Activated effector memory CD4-positive, alpha-beta T cell treated with Interleukin-2 at 50 U/mL for 16 hours (primary cell): ENCODE data around the gene FAM135A.
"Not testable (repeated sequence)": the region's sequence is repeated elsewhere in the genome, so short reads cannot be mapped to it uniquely, and the experiment has no call there.

ENCODE experiments used
- DNase-seq: peaks from one replicate; pipeline ENCODE4 v3.0.0-alpha.2; 2020

Gene FAM135A

DNA sequence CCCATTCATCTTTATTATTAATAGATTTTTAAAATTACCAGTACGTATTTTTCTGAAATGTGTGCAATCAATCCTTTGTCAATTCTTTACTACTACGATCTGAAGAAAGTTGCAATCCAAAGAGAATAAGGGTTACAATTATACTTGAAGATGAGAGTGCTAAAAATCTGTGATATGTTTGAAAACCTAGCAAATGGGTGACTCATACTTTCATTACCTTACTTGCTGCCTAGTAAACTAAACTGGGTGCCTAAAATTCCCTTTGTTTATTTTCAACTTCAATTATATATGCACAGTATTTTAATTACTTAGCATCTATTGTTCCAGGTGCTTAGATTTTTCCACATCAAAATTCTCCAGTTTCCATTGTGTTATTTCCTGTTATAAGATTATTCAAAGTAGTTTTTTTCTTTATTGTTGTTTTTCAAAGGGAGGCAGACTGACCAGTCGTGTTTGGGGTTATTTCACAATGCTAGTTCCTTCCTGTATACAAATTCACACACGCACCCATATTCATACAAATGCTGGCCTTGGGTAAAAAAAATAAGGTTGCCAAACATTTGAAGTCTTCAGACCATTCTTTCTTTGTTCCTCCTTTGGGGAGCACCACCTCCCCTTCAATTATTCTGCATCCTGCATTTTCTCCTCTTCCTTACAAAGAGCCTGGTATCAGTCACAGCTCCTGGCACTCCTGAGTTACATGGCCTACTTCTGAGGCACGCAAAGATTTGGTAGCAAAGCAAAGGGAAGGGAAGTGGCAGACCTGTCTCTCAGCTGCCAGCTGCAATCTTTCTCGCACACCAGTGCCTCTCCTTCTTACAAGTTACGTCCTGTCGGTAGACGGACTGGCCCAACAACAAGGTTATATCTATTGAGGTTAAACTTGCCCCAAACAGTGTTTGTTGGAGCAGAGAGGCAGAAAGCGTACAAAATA is 16.2 kb upstream of the FAM135A start:
- no peak for DNase-seq

DNA sequence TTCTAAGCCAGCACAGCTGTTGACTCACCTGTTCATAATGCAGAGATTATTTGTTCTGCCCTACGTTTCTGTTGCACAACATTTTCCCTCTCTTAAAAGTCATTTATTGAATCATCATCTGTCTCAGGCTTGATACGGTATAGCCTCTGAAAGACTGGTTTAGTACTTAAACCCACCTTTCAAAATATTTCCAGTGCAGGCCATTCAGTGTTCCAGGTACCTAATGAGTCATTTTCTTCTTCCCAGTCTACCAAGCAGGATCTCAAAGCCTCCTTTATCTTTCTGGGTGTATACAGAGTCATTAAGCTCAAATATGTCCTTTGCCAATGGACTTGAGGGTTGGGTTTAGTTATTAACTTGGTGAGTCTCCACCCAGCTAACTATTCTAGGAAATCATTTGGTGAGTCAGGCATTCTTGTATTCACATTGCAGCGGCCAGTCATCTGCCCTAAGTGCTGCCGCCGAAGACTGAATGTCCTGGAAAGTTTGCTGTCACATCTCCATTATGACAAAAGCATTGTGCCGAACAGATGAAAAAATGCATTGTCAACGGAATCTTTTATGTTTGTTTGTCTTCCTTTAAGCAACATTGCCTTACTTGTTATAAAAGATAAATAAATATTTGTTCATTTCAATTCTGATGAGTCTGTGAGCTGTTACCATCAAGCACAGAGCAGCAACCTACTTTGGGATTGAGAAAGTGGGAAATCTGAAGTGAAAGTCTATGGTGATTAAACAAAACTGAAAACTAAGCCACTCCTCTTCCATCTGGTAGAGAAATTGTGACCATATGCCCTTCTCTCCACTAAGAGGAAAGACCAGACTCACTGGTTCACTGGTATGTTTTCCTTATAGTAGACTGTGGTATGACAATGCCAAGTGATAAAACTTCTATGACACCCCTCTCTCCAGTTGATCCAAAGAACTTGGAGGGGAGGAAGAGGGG is 14.3 kb upstream of the FAM135A start:
- no peak for DNase-seq

DNA sequence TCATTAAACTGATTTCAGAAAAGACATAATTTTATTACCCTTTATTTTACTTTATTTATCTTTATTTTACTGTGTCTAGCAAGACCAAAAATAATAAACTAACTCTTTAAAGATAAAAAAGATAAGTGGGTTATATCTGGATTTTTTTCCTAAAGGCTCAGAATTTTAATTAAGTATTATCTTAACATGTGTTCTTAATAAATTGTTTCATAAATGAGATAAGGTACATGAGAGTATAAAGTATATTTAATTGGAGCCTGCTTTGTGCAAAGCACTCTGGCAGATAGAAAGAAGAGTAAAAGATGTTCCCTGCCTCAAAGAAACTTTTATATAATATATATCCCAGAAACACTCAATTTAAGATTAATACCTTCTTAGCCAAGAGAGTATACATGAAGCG is 8.7 kb upstream of the FAM135A start:
- no peak for DNase-seq

DNA sequence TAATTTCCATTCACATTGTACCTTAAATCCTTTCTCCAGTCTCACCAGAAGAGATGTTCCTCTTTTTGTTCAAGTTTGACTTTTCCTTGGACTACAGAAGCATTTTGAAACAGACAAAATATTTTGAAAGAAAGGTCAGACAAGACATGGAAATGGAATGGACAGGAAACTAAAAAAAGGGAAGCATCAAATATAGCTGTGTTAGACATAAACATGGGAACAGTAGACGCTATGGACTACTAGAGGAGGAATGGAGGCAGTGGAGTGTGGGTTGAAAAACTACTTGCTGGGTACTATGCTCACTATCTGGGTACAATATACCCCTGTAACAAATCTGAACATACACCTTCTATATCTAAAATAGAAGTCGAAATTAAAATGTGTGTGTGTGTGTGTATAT is 4.1 kb upstream of the FAM135A start:
- no peak for DNase-seq

DNA sequence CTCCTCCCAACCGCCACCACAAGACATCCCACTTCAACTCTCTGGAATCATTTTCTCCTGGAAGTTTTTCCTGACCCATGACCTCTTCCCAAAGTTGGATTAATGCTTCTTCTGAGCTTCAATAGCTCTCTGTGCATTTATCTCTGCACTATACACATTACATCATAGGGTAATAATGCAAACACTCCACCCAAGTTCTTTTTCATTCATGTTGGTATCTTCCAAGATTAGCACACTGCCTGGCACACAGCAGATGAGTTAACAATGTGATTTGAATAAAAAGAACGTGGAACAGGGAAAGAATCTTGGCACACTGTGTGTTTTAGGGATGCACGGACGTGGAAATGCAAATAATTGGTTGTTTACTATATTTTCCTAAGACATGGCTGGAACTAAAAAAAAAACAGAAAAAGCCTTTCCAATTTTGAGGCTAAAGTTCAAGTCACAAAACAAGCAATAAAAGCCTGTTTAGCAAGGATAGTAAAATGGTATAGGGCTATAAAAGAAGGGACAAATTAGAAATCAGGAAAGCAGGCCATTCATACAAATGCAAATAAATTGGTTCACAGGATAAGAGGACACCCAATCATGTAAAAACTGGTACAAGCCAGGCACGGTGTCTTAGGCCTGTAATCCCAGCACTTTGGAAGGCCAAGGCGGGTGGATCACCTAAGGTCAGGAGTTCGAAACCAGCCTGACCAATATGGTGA is 1.6 kb upstream of the FAM135A start:
- no peak for DNase-seq

DNA sequence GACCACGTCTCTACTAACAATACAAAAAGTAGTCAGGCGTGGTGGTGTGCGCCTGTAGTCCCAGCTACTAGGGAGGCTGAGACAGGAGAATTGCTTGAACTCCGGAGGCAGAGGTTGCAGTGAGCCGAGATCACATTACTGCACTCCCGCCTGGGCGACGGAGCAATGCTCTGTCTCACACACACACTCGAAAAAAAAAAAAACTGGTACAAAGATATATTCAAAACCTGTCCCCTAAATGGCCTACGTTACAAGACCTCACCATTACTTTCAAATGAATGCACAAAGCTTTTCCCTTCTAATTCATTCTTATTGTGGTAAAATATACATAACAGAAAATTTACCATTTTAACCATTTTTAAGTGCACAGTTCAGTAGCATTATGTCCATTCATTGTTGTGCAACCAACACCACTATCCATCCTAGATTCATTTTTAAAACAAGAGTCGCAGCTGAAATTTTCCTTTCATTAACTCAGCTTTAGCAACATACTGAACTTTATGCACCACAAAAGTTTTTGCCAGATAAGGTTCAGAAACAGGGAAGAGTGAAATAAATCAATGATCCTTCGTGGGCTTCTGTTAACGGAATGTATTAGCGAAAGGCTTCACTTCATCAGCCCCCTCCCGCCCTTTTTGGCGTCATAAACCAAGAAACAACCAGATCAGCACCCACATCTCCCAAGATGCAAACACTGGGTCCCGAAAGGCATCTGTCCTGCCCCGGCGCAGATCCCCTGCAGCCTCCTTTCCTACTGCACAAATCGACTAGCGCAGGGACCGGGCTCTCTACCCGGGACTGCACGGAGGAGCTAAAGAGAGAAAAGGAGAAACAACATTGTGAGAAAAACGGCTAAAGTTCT is 825 bp upstream of the FAM135A start:
- no peak for DNase-seq

DNA sequence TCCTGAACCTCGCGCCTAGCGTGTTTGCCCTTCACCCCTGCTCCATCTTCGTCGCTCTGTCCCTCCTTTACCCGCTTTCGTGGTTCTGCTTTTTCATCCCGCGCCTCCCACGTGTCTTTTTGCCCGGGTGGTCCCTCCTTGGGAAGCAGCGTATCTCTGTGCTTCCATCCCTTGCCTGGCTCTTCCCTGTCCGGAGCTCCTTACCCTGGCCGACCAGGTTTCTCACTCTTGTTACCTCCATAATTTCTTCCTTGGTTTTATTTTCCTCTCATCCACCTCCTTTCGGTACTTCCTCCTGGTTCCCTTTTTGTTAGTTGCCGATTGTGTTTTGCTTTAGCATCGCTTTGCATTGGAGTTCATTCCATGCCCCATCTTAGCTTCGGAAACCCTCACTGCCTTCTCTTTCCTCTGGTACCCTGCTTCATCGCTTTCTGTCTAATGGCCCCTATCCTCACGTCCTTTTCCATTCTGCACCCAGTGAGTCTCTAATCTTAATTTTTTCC is 735 bp downstream of the FAM135A start:
- DNase-seq = no peak

DNA sequence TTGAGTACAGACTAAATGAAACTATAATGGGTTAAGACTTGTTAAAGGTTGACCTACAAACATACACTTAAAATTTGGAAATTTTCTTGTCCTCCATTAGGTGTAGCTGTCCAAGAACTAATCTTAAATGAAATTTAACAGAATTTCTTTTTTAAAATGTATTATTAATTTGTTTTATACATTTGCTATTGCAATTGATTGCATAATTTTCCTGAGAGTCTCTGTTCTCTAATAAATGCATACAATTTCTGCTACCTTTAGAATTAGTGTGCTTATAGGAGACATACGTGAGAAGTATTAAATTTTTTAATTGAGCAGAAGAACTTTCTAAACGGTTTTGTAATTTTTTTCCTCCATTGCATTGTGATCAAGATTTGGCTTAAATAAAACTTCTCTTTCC is 1.5 kb downstream of the FAM135A start:
- DNase-seq = no peak

DNA sequence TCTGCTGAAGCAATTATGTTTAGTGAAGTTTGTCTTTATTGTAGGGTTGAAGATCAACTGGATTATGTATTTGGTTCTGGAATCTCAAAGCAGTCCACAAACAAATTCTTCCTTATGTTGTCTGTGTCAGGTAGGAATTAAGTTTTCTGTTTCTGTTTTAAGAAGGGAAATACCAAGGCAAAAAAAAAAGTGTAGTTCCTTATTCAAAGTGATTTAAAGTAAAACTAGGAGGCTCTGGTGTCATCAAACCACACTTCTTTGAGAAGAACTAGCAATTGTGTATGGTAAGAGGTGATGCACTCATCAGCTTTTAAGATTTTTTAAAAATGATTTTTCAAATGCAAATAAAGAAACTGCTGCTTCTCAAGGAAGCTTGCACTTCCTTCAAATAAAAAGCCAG is 1.9 kb downstream of the FAM135A start:
- no peak for DNase-seq

DNA sequence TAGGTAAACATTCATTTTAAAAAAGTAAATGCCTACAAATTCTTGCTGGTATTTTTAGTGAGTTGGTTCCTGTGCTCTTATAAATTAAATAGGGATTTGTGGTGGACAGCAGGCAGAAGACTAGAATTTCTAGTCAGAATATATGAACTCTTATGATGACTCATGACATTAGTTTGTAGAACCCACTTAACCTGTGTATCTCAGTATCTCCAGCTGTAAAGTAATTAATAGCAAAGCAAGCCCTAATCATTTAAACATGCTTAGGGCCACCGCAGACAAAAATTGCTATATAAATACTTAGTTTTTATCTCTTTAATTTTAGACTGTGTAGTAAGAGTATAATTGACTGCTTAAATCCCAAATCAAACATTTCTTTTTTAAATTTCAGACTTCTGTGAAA is 2.4 kb downstream of the FAM135A start:
- no peak for DNase-seq

DNA sequence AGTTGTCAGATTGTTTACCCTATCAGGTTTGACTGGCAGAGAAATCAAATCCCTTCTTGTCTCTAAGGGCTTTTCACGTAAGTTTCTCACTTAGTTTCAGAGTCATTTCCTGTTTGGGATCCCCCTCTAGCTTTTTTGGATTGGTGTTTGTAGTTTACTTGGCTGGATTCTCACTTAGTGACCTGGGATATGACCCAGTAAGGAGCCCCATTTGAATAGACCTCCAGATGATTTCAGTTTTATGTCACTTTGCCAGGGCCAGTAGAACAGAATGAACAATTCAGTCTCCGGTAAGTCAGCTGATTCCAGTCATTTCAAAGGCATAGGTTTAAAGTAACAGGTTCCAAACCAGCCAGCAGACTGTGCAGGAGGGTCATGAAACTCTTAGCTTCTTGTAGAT is 8.2 kb downstream of the FAM135A start:
- DNase-seq = no peak

DNA sequence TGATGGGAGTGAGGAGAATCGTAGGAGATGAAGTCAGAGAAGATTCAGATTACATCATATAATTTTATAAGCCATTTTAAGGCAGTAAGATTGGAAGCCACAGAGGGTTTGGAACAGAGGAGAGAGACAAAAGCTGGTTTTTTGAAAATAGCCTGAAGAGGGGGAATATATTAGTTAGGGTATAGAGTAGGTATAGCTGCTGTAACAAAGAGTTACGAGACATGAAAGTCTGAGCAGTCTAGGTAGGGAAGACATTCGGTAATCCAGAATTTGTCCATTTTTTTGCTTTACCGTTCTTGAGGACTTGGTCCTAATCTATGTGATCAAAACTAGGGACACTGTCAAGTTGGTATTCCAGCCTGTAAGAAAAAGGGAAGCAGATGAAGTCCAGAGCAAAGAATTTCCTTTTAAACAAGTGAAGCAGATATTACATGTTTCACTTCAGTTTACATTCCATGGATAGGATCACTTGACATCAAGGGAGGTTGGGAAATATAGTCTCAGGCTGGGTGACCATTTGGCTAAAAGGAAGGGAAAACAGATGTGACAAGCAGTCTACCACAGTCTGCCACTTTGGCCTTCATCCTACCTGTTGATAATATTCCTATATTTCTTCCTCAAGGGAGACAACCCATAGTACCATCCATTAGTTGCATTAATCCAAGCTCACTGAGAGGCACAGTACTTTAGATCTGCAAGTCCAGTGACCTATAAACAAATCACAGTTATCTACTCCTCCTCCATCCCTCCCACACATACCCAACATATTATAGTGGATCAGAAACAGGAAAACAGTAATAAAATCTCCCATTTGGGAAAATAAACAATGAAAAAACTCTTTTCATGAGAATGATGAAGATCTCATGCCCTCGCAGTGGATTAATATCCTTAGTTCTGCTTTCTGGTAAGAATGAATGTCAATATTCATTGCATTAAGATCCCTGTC is 10.2 kb downstream of the FAM135A start:
- no peak for DNase-seq

DNA sequence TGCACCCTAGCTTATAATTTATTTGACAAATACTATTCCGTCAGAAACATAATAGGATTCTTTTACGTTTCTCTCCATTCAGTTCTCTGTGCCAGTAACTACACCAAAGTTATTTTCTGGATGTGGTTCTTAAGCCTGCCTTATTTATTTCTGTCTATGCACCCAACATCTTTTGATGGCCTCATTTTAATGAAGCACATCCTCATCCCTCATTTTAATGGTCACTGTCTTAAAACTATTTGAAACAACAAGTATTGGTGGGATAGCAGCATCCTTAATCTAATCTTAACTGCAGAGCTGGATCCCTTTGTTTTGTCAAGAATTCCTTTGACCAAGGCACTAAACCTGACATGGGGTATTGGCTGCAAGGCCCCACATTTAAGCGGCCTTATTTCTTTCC is 11.0 kb downstream of the FAM135A start:
- no peak for DNase-seq

DNA sequence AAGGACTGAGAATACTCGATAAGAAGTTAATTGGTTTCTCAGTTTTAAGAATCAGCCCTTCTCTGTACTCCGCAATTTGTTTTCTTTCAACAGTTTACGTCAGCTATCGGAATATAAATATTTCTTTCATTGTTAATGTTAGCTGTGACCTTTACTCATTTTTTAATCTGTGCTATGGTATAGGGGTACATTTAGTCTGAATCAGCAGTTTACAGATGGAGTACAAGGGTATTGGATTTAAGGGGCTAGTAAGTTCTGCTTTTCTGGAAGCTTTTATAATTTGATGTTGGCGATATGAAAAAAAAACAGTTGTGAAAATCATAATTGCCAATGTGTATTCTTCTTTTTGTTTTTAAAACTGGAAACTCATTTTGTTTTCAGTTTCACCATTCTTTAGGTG is 23.0 kb downstream of the FAM135A start:
- no peak for DNase-seq

DNA sequence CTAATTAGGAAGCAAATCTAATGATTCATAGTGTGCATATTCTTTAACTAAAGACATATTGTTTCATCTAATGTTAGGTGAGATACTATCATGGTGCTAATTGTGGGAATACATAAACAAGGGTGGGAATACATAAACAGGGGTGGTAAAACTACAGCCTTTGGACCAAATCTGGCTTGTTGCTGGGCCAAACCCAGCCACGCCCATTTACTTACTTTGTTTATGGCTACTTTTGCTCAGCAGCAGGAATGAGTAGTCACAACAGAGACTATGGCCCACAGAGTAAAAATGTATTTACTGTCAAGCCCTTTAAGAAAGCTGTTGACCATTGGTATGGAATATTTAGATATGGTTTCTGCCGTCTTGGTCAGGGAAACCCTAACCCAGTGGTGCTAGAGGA is 31.7 kb downstream of the FAM135A start:
- no peak for DNase-seq

DNA sequence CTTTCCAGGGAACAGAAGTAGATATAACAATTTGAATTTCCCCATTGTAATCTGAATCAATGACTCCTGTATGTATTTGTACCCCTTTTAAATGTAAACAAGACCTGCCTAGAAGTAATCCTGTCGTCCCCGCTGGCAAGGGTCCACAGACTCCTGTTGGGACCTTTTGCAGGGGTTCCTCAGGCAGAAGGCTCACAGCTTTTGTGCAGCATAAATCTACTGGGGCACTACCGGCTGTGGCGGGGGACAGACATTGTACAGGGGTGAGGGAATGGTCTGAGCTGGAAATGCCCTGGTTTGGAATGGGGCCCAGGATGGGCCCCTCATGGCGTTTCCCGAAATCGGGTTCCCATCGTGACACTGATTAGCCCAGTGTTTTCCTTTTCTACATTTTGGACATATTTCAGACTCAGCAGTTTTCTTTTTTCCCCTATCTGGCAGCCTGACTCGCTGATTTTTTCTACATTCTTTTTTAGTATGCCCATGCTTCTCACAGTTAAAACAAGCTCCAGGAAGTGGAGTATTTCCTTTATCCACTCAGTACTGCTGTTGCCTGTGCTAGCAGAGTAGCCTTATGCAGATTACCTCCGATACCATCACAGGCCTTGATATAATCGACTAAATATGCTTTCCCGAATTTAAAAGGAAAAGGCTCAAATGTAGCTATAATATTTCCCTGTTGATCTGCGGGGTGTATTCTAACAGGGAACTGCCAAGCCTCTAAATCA is 34.2 kb downstream of the FAM135A start:
- DNase-seq = not testable (repeated sequence)

DNA sequence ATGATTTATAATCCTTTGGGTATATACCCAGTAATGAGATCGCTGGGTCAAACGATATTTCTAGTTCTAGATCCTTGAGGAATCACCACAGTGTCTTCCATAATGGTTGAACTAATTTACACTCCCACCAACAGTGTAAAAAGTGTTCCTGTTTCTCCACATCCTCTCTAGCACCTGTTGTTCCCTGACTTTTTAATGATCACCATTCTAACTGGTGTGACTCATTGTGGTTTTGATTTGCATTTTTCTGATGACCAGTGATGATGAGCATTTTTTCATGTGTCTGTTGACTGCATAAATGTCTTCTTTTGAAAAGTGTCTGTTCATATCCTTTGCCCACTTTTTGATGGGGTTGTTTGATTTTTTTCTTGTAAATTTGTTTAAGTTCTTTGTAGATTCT is 40.6 kb downstream of the FAM135A start:
- DNase-seq = not testable (repeated sequence)

DNA sequence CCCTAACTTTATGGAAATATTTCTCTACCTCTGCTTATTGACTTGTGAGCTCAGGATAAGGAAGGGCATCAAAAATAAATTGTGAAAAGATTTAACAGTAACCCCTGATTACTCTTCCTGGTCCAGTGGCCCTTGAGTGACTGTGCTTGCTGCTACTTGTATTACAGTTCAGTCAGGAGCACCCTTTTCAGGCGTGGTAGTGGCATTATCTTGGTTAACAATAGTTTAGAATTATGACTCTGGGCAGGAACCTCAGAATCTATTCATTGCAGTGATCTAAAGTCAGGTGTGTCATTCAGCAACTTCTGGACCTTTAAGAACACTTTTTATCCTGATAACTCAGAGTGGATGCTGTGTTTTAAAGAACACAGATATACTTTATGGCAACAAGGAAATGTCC is 43.4 kb downstream of the FAM135A start:
- DNase-seq = no peak

DNA sequence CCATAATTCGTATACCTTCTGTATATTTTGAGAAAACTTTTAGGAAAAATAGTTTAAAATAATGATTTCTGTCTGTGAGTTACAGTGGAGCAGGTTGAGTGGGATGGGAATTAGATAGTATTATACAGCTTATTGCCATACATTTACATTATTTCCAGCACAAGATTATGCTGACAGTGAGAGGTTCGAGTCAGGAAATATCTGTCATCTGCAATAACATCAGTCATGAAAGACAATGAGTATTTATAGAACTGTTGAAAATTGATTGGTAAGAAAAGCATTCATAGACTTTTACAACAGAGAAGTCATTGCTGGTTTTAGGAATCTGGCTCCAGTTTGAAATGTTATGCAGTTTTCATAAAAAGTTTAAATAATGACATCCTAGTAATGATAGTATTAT is 45.9 kb downstream of the FAM135A start:
- DNase-seq = no peak

DNA sequence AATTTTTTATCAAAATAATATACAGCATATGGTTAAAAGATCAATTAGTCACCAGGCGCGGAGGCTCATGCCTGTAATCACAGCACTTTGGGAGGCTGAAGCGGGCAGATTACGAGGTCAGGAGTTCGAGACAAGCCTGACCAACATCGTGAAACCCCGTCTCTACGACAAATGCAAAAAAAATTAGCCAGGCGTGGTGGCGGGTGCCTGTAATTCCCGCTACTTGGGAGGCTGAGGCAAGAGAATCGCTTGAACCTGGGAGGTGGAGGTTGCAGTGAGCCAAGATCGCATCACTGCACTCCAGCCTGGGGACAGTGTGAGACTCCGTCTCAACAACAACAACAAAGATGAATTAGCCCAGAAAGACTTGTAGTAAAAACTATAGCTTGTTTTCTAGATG is 46.4 kb downstream of the FAM135A start:
- not testable (repeated sequence) for DNase-seq
